ENCODE measurements around the gene AFF2. TPM values are rescaled to one million over a fixed set of nuclear protein-coding genes. Genes with fewer than 3 reads are reported as not detected.

AFF2 gene
- total and polyA plus RNA-seq, 4 donors = 1.2 to 13.0 (median 3.9) TPM

GRCh38 chrX:148865277-148866210 lies 365.1 kb downstream of the AFF2 start:
- DNase-seq (no peak), ATAC-seq (ENCODE audit: insufficient read depth, low FRiP score) (no peak)
- TF ChIP-seq, protein P1, sequence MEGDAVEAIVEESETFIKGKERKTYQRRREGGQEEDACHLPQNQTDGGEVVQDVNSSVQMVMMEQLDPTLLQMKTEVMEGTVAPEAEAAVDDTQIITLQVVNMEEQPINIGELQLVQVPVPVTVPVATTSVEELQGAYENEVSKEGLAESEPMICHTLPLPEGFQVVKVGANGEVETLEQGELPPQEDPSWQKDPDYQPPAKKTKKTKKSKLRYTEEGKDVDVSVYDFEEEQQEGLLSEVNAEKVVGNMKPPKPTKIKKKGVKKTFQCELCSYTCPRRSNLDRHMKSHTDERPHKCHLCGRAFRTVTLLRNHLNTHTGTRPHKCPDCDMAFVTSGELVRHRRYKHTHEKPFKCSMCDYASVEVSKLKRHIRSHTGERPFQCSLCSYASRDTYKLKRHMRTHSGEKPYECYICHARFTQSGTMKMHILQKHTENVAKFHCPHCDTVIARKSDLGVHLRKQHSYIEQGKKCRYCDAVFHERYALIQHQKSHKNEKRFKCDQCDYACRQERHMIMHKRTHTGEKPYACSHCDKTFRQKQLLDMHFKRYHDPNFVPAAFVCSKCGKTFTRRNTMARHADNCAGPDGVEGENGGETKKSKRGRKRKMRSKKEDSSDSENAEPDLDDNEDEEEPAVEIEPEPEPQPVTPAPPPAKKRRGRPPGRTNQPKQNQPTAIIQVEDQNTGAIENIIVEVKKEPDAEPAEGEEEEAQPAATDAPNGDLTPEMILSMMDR (IDR thresholded peaks at IDR 0.05; ENCODE audit: control extremely low read depth, extremely low read depth) = no peak
- Histone ChIP-seq H3K9ac (ENCODE audit: insufficient read depth in 1 of 2, low read length in 2 of 2) (no peak overlapping the region), H3K4me3 (no peak overlapping the region), H3K27me3 (ENCODE audit: control insufficient read depth in 3 of 3, insufficient read depth in 3 of 3, low read length in 2 of 3) (peaks cover 0 to 6% (median 0%) of the 10 kb centered on the region in 3 donors), H3K4me1 (ENCODE audit: control insufficient read depth in 5 of 5, insufficient read depth in 5 of 5, low read length in 5 of 5) (peaks cover 0 to 4% (median 0%) of the 10 kb centered on the region in 5 donors), H3K36me3 (ENCODE audit: control insufficient read depth in 4 of 4, insufficient read depth in 4 of 4, low read length in 4 of 4) (no peaks in the 10 kb centered on the region), H3K9me3 (ENCODE audit: control insufficient read depth in 4 of 4, insufficient read depth in 3 of 4, low read length in 3 of 4) (peaks cover 0 to 2% (median 1%) of the 10 kb centered on the region in 4 donors), H3K27ac (ENCODE audit: low read depth in 1 of 2, low read length in 1 of 2) (no peak overlapping the region)
- WGBS, 2 donors = 62 to 90% methylated on average over 9 of the region's 9 CpGs

- TF ChIP-seq, protein P1 (IDR thresholded peaks at IDR 0.05; ENCODE audit: control extremely low read depth, extremely low read depth) = no peak
- H3K9ac ChIP-seq (ENCODE audit: insufficient read depth in 1 of 2, low read length in 2 of 2) = no peak overlapping the region
- peaks cover 0 to 2% (median 1%) of the 10 kb centered on the region in 4 donors for H3K9me3 ChIP-seq (ENCODE audit: control insufficient read depth in 4 of 4, insufficient read depth in 3 of 4, low read length in 3 of 4)
- H3K36me3 ChIP-seq (ENCODE audit: control insufficient read depth in 4 of 4, insufficient read depth in 4 of 4, low read length in 4 of 4) = no peaks in the 10 kb centered on the region
- H3K27ac ChIP-seq (ENCODE audit: low read depth in 1 of 2, low read length in 1 of 2) = no peak overlapping the region
- no peak for ATAC-seq (ENCODE audit: insufficient read depth, low FRiP score)
- peaks cover 0 to 8% (median 0%) of the 10 kb centered on the region in 5 donors for H3K4me1 ChIP-seq (ENCODE audit: control insufficient read depth in 5 of 5, insufficient read depth in 5 of 5, low read length in 5 of 5)
- no peak for DNase-seq
- H3K27me3 ChIP-seq (ENCODE audit: control insufficient read depth in 3 of 3, insufficient read depth in 3 of 3, low read length in 2 of 3) = peaks cover 0 to 4% (median 0%) of the 10 kb centered on the region in 3 donors
- H3K4me3 ChIP-seq = no peak overlapping the region
- WGBS, 2 donors = 83 to 100% methylated on average over 2 of the region's 2 CpGs
These were observed 367.2 kb downstream of the AFF2 start for GRCh38 chrX:148867596-148867995.

- H3K4me3 ChIP-seq = no peak overlapping the region
- H3K4me1 ChIP-seq (ENCODE audit: control insufficient read depth in 5 of 5, insufficient read depth in 5 of 5, low read length in 5 of 5) = peaks cover 0 to 8% (median 0%) of the 10 kb centered on the region in 5 donors
- 68 to 70% methylated on average over 7 of the region's 7 CpGs for WGBS, 2 donors
- no peak for ATAC-seq (ENCODE audit: insufficient read depth, low FRiP score)
- H3K9me3 ChIP-seq (ENCODE audit: control insufficient read depth in 4 of 4, insufficient read depth in 3 of 4, low read length in 3 of 4) = peaks cover 0 to 4% (median 1%) of the 10 kb centered on the region in 4 donors
- no peaks in the 10 kb centered on the region for H3K27me3 ChIP-seq (ENCODE audit: control insufficient read depth in 3 of 3, insufficient read depth in 3 of 3, low read length in 2 of 3)
- no peak overlapping the region for H3K9ac ChIP-seq (ENCODE audit: insufficient read depth in 1 of 2, low read length in 2 of 2)
- H3K36me3 ChIP-seq (ENCODE audit: control insufficient read depth in 4 of 4, insufficient read depth in 4 of 4, low read length in 4 of 4) = no peaks in the 10 kb centered on the region
- TF ChIP-seq, protein P1 (IDR thresholded peaks at IDR 0.05; ENCODE audit: control extremely low read depth, extremely low read depth) = no peak
- peak; percentile 15 to 66 (median 36) for DNase-seq
- no peak overlapping the region for H3K27ac ChIP-seq (ENCODE audit: low read depth in 1 of 2, low read length in 1 of 2)
These were observed 371.2 kb downstream of the AFF2 start for GRCh38 chrX:148871422-148872160.
